GM20431 (cell line): ENCODE measurements around the gene TUBA3E.

Experiments used
- in situ Hi-C: fragments of 300-500 bp; cut with MseI, MboI; formaldehyde crosslinking; loops from one replicate; pipeline ENCODE4 v1.15.0; 2020; ENCODE audit warnings: low sequenced_read_pairs; ENCODE audit not compliant: unreplicated experiment

Gene TUBA3E

GRCh38 chr2:130193824-130194223 lies 4.4 kb downstream of the TUBA3E start:
- in situ Hi-C loops = loop anchor here (25.0 kb wide), 1 partner anchor 143 kb away; the partner anchor contains the start of gene IMP4

DNA sequence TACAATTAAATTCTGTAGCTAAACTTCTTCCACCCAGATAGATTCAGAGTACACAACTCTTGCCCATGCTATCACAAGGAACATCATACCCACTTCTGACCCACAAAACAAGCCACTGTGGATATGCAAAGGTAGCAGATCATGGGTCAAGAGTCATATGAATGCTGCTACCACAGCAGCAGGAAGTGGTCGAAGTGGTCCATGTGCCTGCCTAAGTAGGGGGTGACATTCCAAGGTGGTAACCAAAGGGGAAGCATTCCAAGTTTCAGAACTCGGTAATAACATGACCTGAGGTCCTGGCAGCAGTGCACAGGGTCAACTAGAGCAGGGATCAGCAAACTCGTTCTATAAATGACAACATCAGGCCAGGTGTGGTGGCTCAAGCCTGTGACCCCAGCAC lies 5.8 kb downstream of the TUBA3E start:
- in situ Hi-C loops = loop anchor here (25.0 kb wide), 1 partner anchor 145 kb away; the partner anchor contains the start of gene IMP4

DNA sequence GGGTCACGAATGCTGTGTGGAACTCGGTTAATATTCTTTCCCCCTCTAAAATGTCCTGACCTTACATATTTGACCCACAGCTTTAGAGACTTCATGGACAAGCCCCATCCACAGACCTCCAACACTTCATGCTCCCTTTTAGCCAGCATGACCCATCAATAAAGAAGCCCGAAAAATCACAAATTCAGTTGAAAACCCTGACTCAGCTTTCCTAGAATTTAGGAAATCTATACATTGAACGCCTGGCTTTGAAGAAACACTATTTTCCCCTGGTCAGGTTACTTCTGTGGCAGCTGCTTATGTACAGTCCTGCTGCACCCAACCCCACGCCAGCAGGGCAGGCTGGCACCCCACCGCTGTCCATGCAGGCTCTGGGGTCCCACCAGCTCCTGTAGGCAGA lies 6.9 kb downstream of the TUBA3E start:
- in situ Hi-C loops = loop anchor here (25.0 kb wide), 1 partner anchor 146 kb away; the partner anchor contains the start of gene IMP4

GRCh38 chr2:130190237-130190636 lies 8.0 kb downstream of the TUBA3E start:
- in situ Hi-C loops = loop anchor here (25.0 kb wide), 1 partner anchor 147 kb away; the partner anchor contains the start of gene IMP4

DNA sequence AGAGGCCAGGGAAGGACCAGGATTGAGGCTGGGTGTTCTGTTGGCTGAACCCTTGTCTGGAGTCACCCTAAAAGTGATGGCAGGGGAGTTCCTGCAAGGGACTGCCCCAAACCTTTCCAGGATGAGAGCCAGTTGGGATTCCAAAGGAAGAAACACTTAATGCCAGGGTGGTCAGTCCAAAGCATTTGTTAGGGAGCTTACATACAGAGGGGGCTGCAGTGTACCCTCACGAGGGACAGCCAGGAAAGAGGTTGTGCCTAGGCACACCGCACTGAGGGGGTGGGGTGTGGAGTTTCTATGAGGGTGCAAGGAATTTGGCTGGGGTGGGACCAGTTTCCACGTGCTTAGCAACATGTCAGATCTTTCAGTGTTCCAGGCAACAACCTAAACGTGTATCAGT lies 9.3 kb downstream of the TUBA3E start:
- in situ Hi-C loops = loop anchor here (25.0 kb wide), 1 partner anchor 148 kb away; the partner anchor contains the start of gene IMP4

DNA sequence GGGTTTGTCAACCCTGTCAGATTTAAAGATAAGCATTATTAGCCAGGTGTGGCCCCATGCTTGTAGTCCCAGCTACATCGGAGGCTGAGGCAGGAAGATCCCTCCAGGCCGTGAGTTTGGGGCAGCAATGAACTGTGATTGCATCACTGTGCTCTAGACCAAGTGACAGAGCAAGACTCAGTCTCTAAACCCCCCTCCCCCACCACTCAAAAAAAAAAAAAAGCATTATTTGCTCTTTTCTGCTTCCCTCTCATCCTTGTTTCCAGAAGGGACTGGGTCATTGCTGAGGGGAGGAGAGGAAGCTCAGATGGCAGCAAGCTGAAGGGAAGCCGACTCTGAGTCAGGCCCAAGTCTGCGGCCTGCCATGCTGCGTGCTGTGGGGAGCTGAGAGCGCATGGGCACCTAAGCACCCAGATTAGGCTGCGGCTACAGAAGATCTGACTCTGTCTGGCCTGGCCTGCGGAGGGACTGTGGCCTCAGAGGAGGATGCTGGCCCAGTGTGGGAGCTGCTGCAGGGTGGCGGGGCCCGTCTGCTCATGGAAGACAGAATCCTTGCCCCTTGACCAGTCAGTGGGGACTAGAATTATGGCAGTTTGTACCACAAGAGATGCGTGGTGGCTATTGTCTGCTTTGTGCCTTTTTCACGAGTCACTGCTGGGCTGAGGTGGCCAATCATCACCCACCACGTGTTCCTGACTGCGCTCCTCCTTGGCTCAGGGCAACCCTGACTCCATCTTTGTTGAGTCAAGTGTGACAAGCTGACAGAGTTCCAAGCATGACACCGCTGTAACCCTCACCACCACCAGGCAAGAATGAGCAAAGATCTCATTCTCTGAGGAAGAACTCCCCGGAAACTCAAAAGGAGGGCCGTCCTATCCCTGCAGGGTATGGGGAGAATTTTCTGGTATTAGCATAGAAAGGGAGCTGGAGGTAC lies 10.1 kb downstream of the TUBA3E start:
- in situ Hi-C loops = loop anchor here (25.0 kb wide), 1 partner anchor 149 kb away; the partner anchor contains the start of gene IMP4

GRCh38 chr2:130187268-130187667 lies 11.0 kb downstream of the TUBA3E start:
- in situ Hi-C loops = loop anchor here (25.0 kb wide), 1 partner anchor 150 kb away; the partner anchor contains the start of gene IMP4

DNA sequence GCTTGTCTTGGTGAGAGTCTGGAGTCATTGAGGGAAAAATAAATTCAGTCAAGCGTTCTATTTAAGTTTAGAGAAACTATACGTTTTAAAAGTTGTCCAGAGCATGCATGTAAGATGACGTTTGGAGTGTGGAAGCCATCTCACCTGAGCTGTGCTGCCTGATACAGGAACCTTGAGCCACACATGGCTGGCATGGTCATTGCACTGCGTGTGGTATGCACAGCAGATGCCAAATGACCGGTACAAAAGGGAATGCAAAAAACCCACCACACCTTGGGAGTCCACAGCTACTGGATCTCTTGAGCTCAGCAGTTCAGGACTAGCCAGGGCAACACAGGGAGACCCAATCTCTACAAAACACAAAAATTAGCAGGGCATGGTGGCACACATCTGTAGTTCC lies 11.8 kb downstream of the TUBA3E start:
- in situ Hi-C loops = loop anchor here (25.0 kb wide), 1 partner anchor 151 kb away; the partner anchor contains the start of gene IMP4

- in situ Hi-C loops = loop anchor here (25.0 kb wide), 1 partner anchor 151 kb away; the partner anchor contains the start of gene IMP4
These were observed 12.3 kb downstream of the TUBA3E start for GRCh38 chr2:130185896-130186295.

DNA sequence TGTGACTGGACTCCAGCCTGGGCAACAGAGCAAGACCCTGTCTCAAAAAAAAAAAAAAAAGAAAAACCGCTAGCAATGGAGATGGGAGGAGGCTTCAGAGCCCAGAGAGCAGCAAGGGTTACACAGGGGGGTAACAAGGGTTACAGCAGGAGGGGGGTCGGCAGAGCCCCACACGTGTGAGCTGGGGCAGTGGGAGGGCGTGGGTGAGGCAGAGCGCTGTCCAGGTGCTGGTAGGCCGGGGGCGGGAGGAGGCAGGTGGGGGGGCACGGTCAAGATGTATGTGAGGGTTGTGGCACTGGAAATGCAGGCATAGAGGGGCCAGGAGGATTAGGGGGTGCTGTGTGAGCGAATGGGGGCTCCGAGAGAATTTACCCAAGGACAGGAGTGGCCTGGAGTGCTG lies 12.8 kb downstream of the TUBA3E start:
- in situ Hi-C loops = loop anchor here (25.0 kb wide), 1 partner anchor 152 kb away; the partner anchor contains the start of gene IMP4

DNA sequence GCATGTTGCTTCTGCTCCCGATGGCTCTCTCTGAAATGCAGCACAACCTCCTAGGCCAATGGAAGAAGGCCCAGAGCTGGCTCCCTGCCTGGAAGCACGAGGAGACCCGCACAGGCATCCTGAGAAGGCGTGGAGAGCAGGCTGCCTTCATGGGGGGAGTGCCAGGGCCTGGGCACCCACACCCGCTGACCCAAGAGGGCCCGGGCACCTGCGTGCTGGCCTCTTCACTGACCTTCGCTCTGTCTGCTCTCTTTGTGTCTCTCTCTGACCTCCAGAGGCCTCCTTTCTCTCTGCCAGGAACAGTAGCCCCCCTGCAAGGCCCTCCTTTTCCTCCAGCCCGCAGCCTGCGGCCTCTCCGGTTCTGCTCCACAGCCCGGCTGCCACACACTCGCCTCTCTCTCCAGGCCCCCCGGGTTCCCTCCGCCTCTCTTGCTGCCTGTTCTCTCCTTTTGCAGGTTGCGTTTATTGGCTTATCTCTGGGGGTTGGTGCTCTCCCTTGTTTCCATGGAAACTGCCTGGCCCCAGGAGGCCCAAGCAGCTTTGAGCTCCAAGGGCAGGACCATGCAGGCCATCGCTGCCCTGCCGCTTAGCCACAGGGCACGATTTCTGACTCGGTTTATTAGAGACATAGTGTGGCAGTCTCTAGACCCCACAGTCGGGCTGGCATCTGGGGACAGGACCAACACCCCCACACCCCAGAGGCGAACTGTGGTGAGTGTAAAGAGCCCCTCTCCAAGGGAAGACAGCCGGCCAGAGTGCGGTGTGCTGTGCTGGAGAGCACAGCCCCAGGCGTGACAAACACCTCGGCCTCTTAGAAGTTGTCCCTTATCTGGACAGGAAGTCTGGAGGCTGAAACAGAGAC lies 14.5 kb downstream of the TUBA3E start:
- in situ Hi-C loops = loop anchor here (25.0 kb wide), 1 partner anchor 154 kb away; the partner anchor contains the start of gene IMP4

DNA sequence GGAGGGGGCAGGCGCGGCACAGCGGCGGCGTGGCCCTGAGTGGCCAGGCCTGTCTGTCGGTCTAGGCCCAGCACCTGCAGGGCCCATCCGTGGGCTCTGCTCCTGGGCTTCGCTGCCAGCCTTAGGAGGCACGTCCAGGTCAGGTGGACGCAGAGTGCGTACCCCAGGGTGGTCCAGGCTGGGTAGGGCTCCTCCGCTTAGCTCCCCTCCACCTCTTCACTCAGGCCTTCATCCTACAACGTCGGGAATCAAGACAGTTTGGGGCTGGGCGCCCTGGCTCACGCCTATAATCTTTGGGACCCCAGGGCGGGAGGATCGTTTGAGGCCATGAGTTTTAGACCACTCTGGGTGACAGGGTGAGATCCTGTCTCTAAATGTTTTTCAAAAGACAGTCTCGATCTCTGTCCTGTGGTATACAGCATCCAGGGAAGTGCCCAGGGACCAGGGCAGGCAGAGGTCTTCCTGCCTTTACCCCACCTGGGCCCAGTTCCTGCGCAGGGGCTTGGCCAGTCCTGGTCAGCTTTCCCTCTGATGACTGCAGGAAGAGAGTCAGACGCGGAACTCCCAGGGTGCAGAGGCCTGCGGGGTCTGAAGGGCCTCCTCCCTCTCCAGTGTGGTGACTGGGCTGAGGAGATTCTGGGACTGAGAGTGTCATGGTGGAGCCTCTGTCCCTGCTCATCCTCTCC lies 15.3 kb downstream of the TUBA3E start:
- in situ Hi-C loops = loop anchor here (25.0 kb wide), 1 partner anchor 154 kb away; the partner anchor contains the start of gene IMP4

DNA sequence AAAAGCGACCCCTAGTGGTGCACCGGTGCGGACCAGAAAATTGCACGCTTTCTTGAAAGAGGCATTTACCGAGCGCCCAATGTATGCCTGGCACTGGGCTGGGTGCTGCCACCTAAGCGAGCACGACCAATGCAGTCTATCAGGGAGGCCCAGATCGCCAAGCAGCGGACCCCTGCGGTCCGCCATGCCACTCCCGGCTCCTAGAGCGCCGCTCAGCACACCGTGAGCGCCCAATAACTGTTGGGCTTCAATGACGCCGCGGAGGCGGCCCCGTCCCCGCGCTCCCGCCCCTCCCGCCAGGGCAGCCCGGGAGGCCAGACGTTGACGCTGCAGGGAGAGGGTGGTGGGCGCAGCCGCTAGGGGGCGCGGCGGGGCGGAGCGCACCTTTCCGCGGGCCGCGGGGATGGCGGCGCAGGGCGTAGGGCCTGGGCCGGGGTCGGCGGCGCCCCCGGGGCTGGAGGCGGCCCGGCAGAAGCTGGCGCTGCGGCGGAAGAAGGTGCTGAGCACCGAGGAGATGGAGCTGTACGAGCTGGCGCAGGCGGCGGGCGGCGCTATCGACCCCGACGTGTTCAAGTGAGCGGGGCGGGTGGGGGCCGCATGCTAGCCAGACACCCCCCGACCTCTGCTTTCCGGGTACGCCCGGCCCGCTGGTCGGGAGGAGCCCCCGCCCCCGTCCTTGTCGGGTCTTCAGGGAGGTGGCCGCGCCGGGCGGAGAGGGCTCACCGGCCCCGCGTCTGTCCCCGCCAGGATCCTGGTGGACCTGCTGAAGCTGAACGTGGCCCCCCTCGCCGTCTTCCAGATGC lies 16.2 kb downstream of the TUBA3E start, which contains the start of gene MZT2B:
Gene MZT2B (plus strand): TSS at position 383 of the 803 bp plus-strand sequence. CDS start 21 bp downstream, at position 404.
- in situ Hi-C loops = loop anchor here (25.0 kb wide), 1 partner anchor 155 kb away; the partner anchor contains the start of gene IMP4

GRCh38 chr2:130181325-130181879 lies 16.8 kb downstream of the TUBA3E start, which contains the start of gene SMPD4:
Gene SMPD4, minus strand, starts transcription at chr2:130181602. Its CDS starts 5,010 bp downstream, at chr2:130176592.
- in situ Hi-C loops = loop anchor here (25.0 kb wide), 1 partner anchor 156 kb away; the partner anchor contains the start of gene IMP4

DNA sequence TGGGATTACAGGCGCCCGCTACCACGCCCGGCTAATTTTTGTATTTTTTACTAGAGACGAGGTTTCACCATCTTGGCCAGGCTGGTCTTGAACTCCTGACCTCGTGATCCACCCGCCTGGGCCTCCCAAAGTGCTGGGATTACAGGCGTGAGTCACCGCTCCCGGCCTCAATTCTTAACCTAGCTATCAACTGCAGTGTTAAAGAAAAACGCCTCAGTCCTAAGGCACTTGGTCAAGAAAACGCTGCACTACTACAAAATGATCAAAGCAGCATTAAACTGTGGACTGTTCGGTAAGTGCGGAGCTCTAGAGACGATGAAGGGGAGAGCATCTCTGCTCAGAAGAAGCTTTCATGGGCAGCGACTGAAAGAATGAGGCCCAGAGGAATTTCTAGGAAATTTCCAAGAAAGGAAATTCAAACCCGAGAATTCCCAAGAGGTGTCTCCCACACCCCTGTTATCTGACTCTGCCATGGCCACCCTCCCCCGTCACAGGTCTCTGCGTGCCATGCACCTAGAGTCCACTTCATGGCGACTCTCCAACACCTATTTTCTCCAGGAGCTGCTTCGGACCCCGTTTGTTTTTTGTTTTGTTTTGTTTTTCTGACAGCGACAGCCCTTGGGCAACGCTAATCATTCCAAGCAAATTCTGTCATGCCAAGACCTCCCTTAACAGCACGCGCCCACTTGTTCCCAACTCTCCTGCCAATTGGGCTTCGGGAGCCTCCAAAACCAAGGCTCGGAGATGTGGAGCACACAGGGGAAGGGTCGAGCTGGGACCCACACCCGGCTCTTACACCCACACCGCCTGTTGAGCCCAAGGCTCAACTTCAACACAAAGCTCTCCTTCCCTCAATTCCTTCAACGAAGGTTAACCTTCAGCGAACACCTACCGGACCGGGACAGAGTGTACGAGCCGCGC lies 17.6 kb downstream of the TUBA3E start:
- in situ Hi-C loops = loop anchor here (25.0 kb wide), 1 partner anchor 157 kb away; the partner anchor contains the start of gene IMP4

GRCh38 chr2:130174866-130175265 lies 23.4 kb downstream of the TUBA3E start:
- in situ Hi-C loops = loop anchor here (25.0 kb wide), 1 partner anchor 162 kb away; the partner anchor contains the start of gene IMP4

GRCh38 chr2:130169896-130170295 lies 28.3 kb downstream of the TUBA3E start:
- in situ Hi-C loops = no loop called here
